K562 (cell line): ENCODE results near the gene BNIP3. TPM values are rescaled to one million over a fixed set of nuclear protein-coding genes. Genes with fewer than 3 reads are reported as not detected.

Experiments used
- ATAC-seq: fragments of 200-7000 bp; cut with Tn5 transposase; 3 replicates; pipeline ENCODE4 v1.9.1; 2020; ENCODE audit warnings: moderate library complexity
- BruUV-seq: library from RNA; stranded (reverse); fragments of 400-500 nt; replicated peaks from 2 replicates; lab custom pipeline; 2021; lab: Mats Ljungman, UMichigan
- CTCF ChIA-PET: fragments of 300-600 bp; formaldehyde crosslinking; extraction: SDS; loops from one replicate; lab custom pipeline; 2021; ENCODE audit warnings: low intra/inter-chr PET ratio; lab: Yijun Ruan, JAX
- POLR2A ChIA-PET: fragments of 300-600, 350-650 bp; sonication (Branson Sonifier 250); formaldehyde crosslinking; extraction: SDS; loops from one replicate; lab custom pipeline; 2021; ENCODE audit warnings: antibody characterized with exemption, inconsistent platforms; lab: Yijun Ruan, JAX
- DNase-seq, 4 experiments: peaks; one replicate each; pipeline versions ENCODE4 v3.0.0 to v3.0.0-alpha.2; 2011 to 2018; ENCODE audit warnings: low spot score in 3 of 4, mixed read lengths in 3 of 4; ENCODE audit errors: extremely low read depth in 1 of 4
- FAIRE-seq: peaks from 2 replicates; lab custom pipeline; 2011; peaks lifted over from hg19 to GRCh38; lab: Jason Lieb, UNC
- H2AFZ ChIP-seq: 2 replicates; pipeline ENCODE4 v1.6.0; 2011; ENCODE audit warnings: low read depth, low read length, control low read depth, inconsistent platforms
- H3K27ac ChIP-seq: fragments of 200-600 bp; 3 replicates; pipeline ENCODE4 v1.8.0; 2011; ENCODE audit warnings: low read depth, mild to moderate bottlenecking, control low read depth, inconsistent platforms, low read length, moderate library complexity, mixed read lengths; ENCODE audit errors: extremely low read depth
- H3K27me3 ChIP-seq, 2 experiments: fragments of 300-600 bp in 1 of 2; 2 replicates in 1 of 2; 3 replicates in 1 of 2; pipeline versions ENCODE4 v1.6.0 to v1.8.0; 2011; ENCODE audit warnings: inconsistent platforms in 2 of 2, low read length in 2 of 2, mild to moderate bottlenecking in 1 of 2, mixed read lengths in 1 of 2, moderate library complexity in 1 of 2; ENCODE audit not compliant: control insufficient read depth in 2 of 2, insufficient read depth in 2 of 2
- H3K36me3 ChIP-seq: fragments of 300-600 bp; 3 replicates; pipeline ENCODE4 v1.8.0; 2011; ENCODE audit warnings: mild to moderate bottlenecking, low read length, inconsistent platforms; ENCODE audit not compliant: control insufficient read depth, insufficient read depth
- H3K4me1 ChIP-seq, 2 experiments: fragments of 200-600 bp in 1 of 2; replicated peaks in 1 of 2; 2 replicates in 1 of 2; 3 replicates in 1 of 2; pipeline versions ENCODE4 v1.5.1 to v1.8.0; 2011; ENCODE audit warnings: inconsistent platforms in 2 of 2, low read length in 2 of 2, mild to moderate bottlenecking in 1 of 2, mixed read lengths in 1 of 2, moderate library complexity in 1 of 2; ENCODE audit not compliant: control insufficient read depth in 2 of 2, insufficient read depth in 2 of 2
- H3K4me2 ChIP-seq: 2 replicates; pipeline ENCODE4 v1.6.1; 2011; ENCODE audit warnings: low read length, control low read depth, inconsistent platforms, mixed read lengths; ENCODE audit not compliant: insufficient read depth
- H3K4me3 ChIP-seq: fragments of 200-600 bp; sonication (generic), shearing (Covaris generic); 2 replicates; pipeline ENCODE4 v1.5.1; 2016; ENCODE audit warnings: control low read depth, inconsistent platforms
- H3K79me2 ChIP-seq: fragments of 200-600 bp; 3 replicates; pipeline ENCODE4 v1.8.0; 2011; ENCODE audit warnings: low read length, inconsistent platforms; ENCODE audit not compliant: control insufficient read depth, insufficient read depth
- H3K9ac ChIP-seq, 2 experiments: 2 replicates each; pipeline versions ENCODE4 v1.6.0 to v1.6.1; 2011; ENCODE audit warnings: low read depth in 2 of 2, low read length in 2 of 2, control low read depth in 1 of 2, inconsistent platforms in 1 of 2, mild to moderate bottlenecking in 1 of 2, mixed read lengths in 1 of 2; ENCODE audit not compliant: insufficient read depth in 1 of 2
- H3K9me1 ChIP-seq: one replicate; pipeline ENCODE4 v1.6.0; 2011; ENCODE audit warnings: inconsistent platforms, mild to moderate bottlenecking, low read length, moderate library complexity; ENCODE audit not compliant: control insufficient read depth, insufficient read depth
- H3K9me3 ChIP-seq: replicated peaks from 2 replicates; pipeline ENCODE4 v1.5.1; 2011; ENCODE audit warnings: low read depth, low read length, inconsistent platforms; ENCODE audit not compliant: control insufficient read depth, insufficient read depth
- H4K20me1 ChIP-seq: replicated peaks from 2 replicates; pipeline ENCODE4 v1.6.1; 2011; ENCODE audit warnings: low read length, inconsistent platforms, mixed read lengths; ENCODE audit not compliant: control insufficient read depth, insufficient read depth
- FOXP4 ChIP-seq: sonication (generic); formaldehyde crosslinking; IDR thresholded peaks from 2 replicates; pipeline ENCODE4 v1.8.0; 2022; ENCODE audit warnings: mild to moderate bottlenecking, missing genetic modification reagents, borderline replicate concordance
- HOXB6 ChIP-seq: fragments of 250-450 bp; sonication (Bioruptor Pico); IDR thresholded peaks from 2 replicates; pipeline ENCODE4 v1.5.1; 2022; ENCODE audit warnings: mild to moderate bottlenecking, borderline replicate concordance
- PML ChIP-seq: IDR thresholded peaks from 2 replicates; pipeline ENCODE4 v1.6.1; 2012; ENCODE audit warnings: low read length, inconsistent platforms
- RBM15 ChIP-seq: fragments of 200-400 bp; formaldehyde crosslinking; IDR thresholded peaks from 2 replicates; pipeline ENCODE4 v1.6.1; 2018; ENCODE audit warnings: mild to moderate bottlenecking, low read length, moderate library complexity; ENCODE audit not compliant: insufficient read depth
- RBM25 ChIP-seq: fragments of 200-400 bp; formaldehyde crosslinking; IDR thresholded peaks from 2 replicates; pipeline ENCODE4 v1.6.1; 2018; ENCODE audit warnings: low read length, low read depth, moderate library complexity; ENCODE audit not compliant: severe bottlenecking
- ZBTB26 ChIP-seq: fragments of 450-650 bp; formaldehyde crosslinking; IDR thresholded peaks from 2 replicates; pipeline ENCODE4 v1.4.0; 2022; ENCODE audit warnings: missing genetic modification characterization
- ZNF124 ChIP-seq: sonication (generic); formaldehyde crosslinking; IDR thresholded peaks from 2 replicates; pipeline ENCODE4 v1.8.1; 2022; ENCODE audit warnings: missing genetic modification reagents
- ZNF354B ChIP-seq: fragments of 250-450 bp; sonication (Bioruptor Pico); IDR thresholded peaks from 2 replicates; pipeline ENCODE4 v1.4.0; 2020
- ZNF586 ChIP-seq: fragments of 450-650 bp; formaldehyde crosslinking; conservative IDR thresholded peaks from 2 replicates; pipeline ENCODE4 v1.4.0; 2020; ENCODE audit warnings: mild to moderate bottlenecking, moderate library complexity
- WGBS: fragments of 100-300 bp; shearing (Covaris generic); methylation state at CpG from one replicate; pipeline ENCODE4 v1.1.6; 2016; ENCODE audit warnings: low coverage, mixed read lengths; ENCODE audit not compliant: insufficient coverage; ENCODE audit errors: missing lambda C conversion rate; 5-methylcytosine and 5-hydroxymethylcytosine counted together
- in situ Hi-C: fragments of 300-500 bp; cut with MboI; formaldehyde crosslinking; loops from 4 replicates; pipeline ENCODE4 v1.15.0; 2018; ENCODE audit warnings: inconsistent platforms, mixed read lengths
- intact Hi-C: fragments of 100-400 bp; cut with micrococcal nuclease; formaldehyde crosslinking; loops from 2 replicates; pipeline ENCODE4 v1.14.2; 2022
- polyA plus RNA-seq, 8 experiments: library from polyadenylated mRNA; depleted of rRNA in 4 of 8; stranded (reverse) in 5 of 8; unstranded in 3 of 8; fragments of >200 nt; fragmentation: Nextera tagmentation in 2 of 8; fragmentation: Illumina TruSeq in 1 of 8; extraction: Ambion mirVana in 2 of 8; extraction: Trizol in 1 of 8; gene quantifications; 2 replicates each; pipeline versions ENCODE4 v1.2.1 to v1.2.3, GENCODE V29; 2011 to 2014; ENCODE audit warnings: inconsistent platforms in 1 of 8, missing spikeins in 1 of 8
- total RNA-seq, 7 experiments: library from RNA; depleted of rRNA in 6 of 7; stranded (reverse); fragments of >200 nt in 6 of 7; fragmentation: Illumina TruSeq in 2 of 7; extraction: Trizol in 2 of 7; gene quantifications; 2 replicates each; pipeline versions ENCODE4 v1.2.1 to v1.2.3, GENCODE V29; 2011 to 2021; ENCODE audit warnings: low replicate concordance in 1 of 7
- TF ChIP-seq, protein P1 (sequence below): fragments of 250-450 bp; sonication (Bioruptor Pico); IDR thresholded peaks from 2 replicates; pipeline ENCODE4 v1.8.0; 2021; ENCODE audit warnings: moderate library complexity, mild to moderate bottlenecking, inconsistent platforms
- TF ChIP-seq, protein P2 (sequence below): fragments of 250-450 bp; sonication (Bioruptor Pico); IDR thresholded peaks from 2 replicates; pipeline ENCODE4 v1.5.0; 2020; ENCODE audit warnings: mild to moderate bottlenecking
- TF ChIP-seq, protein P3 (sequence below): fragments of 450-650 bp; formaldehyde crosslinking; IDR thresholded peaks from 2 replicates; pipeline ENCODE4 v1.4.0; 2022; ENCODE audit warnings: mild to moderate bottlenecking, moderate library complexity

BNIP3 gene
- total and polyA plus RNA-seq, 9 of the 15 experiments (the other 6 are each of a cell fraction or from before 2014, with no cell fraction given) = 9.2 to 119 (median 42.2) TPM

DNA sequence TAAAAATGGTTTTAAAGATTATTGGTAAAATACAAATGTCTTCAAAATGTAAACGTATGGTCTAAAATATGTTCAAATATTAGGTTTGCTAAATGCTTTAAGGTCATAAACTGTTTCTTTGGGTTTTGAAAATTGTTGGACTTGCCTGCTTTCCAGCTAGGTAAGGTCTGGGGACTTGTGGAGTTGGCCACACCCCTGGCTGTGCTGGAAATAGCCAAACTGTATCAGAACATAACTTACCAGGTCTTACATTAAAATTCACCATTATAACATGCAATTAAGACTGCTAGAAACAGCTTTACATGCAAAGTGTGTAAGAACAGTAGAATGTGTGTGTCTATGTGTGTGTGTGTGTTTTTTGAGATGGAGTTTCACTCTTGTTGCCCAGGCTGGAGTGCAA is 29.7 kb upstream of the BNIP3 start:
- no TSS peak for BruUV-seq
- WGBS = 7% methylated on average over 1 of the region's 1 CpG
- intact Hi-C loops = no loop called here
- CTCF ChIA-PET = no interaction called here
- ATAC-seq = no peak
- no peaks in the 10 kb centered on the region for H3K9me3 ChIP-seq
- DNase-seq = no peak
- no peaks in the 10 kb centered on the region for H3K9me1 ChIP-seq
- H3K36me3 ChIP-seq = no peaks in the 10 kb centered on the region
- H3K27me3 ChIP-seq = peaks cover 0 to 2% of the 10 kb centered on the region in 2 experiments; a peak in 1 of 5 replicates
- no peak overlapping the region for H3K9ac ChIP-seq
- TF ChIP-seq ZNF124 (CRISPR knock-in tag) (no peak), RBM15 (no peak), HOXB6 (no peak), RBM25 (no peak), ZNF586 (CRISPR knock-in tag) (no peak), PML (no peak), ZBTB26 (CRISPR knock-in tag) (no peak), FOXP4 (CRISPR knock-in tag) (no peak), ZNF354B (CRISPR knock-in tag) (no peak)
- TF ChIP-seq, protein P1, sequence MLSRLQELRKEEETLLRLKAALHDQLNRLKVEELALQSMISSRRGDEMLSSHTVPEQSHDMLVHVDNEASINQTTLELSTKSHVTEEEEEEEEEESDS (CRISPR knock-in tag) = no peak
- TF ChIP-seq, protein P2, sequence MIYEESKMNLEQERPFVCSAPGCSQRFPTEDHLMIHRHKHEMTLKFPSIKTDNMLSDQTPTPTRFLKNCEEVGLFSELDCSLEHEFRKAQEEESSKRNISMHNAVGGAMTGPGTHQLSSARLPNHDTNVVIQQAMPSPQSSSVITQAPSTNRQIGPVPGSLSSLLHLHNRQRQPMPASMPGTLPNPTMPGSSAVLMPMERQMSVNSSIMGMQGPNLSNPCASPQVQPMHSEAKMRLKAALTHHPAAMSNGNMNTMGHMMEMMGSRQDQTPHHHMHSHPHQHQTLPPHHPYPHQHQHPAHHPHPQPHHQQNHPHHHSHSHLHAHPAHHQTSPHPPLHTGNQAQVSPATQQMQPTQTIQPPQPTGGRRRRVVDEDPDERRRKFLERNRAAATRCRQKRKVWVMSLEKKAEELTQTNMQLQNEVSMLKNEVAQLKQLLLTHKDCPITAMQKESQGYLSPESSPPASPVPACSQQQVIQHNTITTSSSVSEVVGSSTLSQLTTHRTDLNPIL = no peak
- TF ChIP-seq, protein P3, sequence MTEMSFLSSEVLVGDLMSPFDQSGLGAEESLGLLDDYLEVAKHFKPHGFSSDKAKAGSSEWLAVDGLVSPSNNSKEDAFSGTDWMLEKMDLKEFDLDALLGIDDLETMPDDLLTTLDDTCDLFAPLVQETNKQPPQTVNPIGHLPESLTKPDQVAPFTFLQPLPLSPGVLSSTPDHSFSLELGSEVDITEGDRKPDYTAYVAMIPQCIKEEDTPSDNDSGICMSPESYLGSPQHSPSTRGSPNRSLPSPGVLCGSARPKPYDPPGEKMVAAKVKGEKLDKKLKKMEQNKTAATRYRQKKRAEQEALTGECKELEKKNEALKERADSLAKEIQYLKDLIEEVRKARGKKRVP = no peak
- TF ChIP-seq, all 486 proteins: peak for 0
- Histone ChIP-seq H3K4me1 (no peaks in the 10 kb centered on the region), H3K27ac (no peak overlapping the region), H4K20me1 (no peaks in the 10 kb centered on the region), H2AFZ (no peak overlapping the region), H3K4me2 (no peak overlapping the region), H3K4me3 (no peak overlapping the region), H3K79me2 (no peaks in the 10 kb centered on the region)
- in situ Hi-C loops = no loop called here
- no peak for FAIRE-seq
- POLR2A ChIA-PET = no interaction called here
